B cell (primary cell): ENCODE data around the gene ARAF. TPM values are rescaled to one million over a fixed set of nuclear protein-coding genes. Genes with fewer than 3 reads are reported as not detected.
A peak's percentile ranks its signal among the peaks of the same experiment; 100 is the strongest.

Experiments
- ATAC-seq: fragments of 200-7000 bp; cut with Tn5 transposase; one replicate; pipeline ENCODE4 v1.10.0; 2021; ENCODE audit warnings: low read depth, mild to moderate bottlenecking, moderate number of reproducible peaks, moderate library complexity
- CTCF ChIA-PET: fragments of 350-600 bp; sonication (Branson Sonifier 250); formaldehyde crosslinking; loops from one replicate; lab custom pipeline; 2021; ENCODE audit warnings: antibody characterized with exemption, inconsistent platforms; lab: Charles Lee
- POLR2A ChIA-PET: fragments of 350-600 bp; sonication (Branson Sonifier 250); formaldehyde crosslinking; loops from one replicate; lab custom pipeline; 2021; ENCODE audit warnings: antibody characterized with exemption; lab: Charles Lee
- DNase-seq: peaks from one replicate; pipeline ENCODE4 v3.0.0; 2013
- H2AFZ ChIP-seq: 2 replicates; pipeline ENCODE4 v1.6.1; 2012; ENCODE audit warnings: mild to moderate bottlenecking, low read depth, low read length; ENCODE audit not compliant: insufficient read depth, poor library complexity, severe bottlenecking
- H3K27ac ChIP-seq, 2 donors: 1 replicate in 1 of 2; 2 replicates in 1 of 2; pipeline ENCODE4 v1.5.1; 2012 to 2013; ENCODE audit warnings: low read length in 2 of 2, mild to moderate bottlenecking in 2 of 2, moderate library complexity in 1 of 2
- H3K27me3 ChIP-seq, 4 experiments: fragments of 200-600 bp in 1 of 4; sonication (generic) in 1 of 4; replicated peaks in 1 of 4; 1 replicate in 2 of 4; 2 replicates in 2 of 4; pipeline versions ENCODE4 v1.6.1 to v1.7.0; 2013 to 2016; ENCODE audit warnings: low read length in 3 of 4, mild to moderate bottlenecking in 2 of 4, mixed read lengths in 1 of 4, moderate library complexity in 1 of 4; ENCODE audit not compliant: insufficient read depth in 4 of 4, control insufficient read depth in 3 of 4; ENCODE audit errors: control extremely low read depth in 1 of 4
- H3K36me3 ChIP-seq, 2 experiments: replicated peaks in 1 of 2; 1 replicate in 1 of 2; 2 replicates in 1 of 2; pipeline versions ENCODE4 v1.6.1 to v1.7.1; 2013; ENCODE audit warnings: low read length in 1 of 2; ENCODE audit not compliant: insufficient read depth in 2 of 2, control insufficient read depth in 1 of 2; ENCODE audit errors: control extremely low read depth in 1 of 2, extremely low read depth in 1 of 2
- H3K4me1 ChIP-seq, 2 donors: fragments of 200-600 bp in 1 of 2; sonication (generic) in 1 of 2; 1 replicate in 1 of 2; 2 replicates in 1 of 2; pipeline versions ENCODE4 v1.5.1 to v1.6.1; 2013 to 2017; ENCODE audit warnings: low read length in 2 of 2; ENCODE audit not compliant: control insufficient read depth in 2 of 2, insufficient read depth in 2 of 2
- H3K4me2 ChIP-seq: replicated peaks from 2 replicates; pipeline ENCODE3; 2012; ENCODE audit warnings: mild to moderate bottlenecking, low read depth, low read length; ENCODE audit not compliant: poor library complexity, severe bottlenecking
- H3K4me3 ChIP-seq, 5 experiments: fragments of 200-600 bp in 1 of 5; sonication (generic) in 1 of 5; 1 replicate in 3 of 5; 2 replicates in 2 of 5; pipeline versions ENCODE4 v1.5.1 to v1.7.0; 2011 to 2016; ENCODE audit warnings: low read length in 4 of 5, mild to moderate bottlenecking in 4 of 5, low read depth in 2 of 5, control low read depth in 1 of 5, moderate library complexity in 1 of 5; ENCODE audit not compliant: insufficient read depth in 1 of 5; ENCODE audit errors: control extremely low read depth in 1 of 5, extremely low read depth in 1 of 5
- H3K79me2 ChIP-seq: fragments of 200-600 bp; sonication (generic); one replicate; pipeline ENCODE4 v1.6.0; 2016; ENCODE audit warnings: low read length; ENCODE audit not compliant: control insufficient read depth, insufficient read depth
- H3K9ac ChIP-seq: fragments of 200-600 bp; sonication (generic); 2 replicates; pipeline ENCODE4 v1.6.1; 2017; ENCODE audit warnings: mild to moderate bottlenecking, low read length, moderate library complexity
- H3K9me3 ChIP-seq, 3 donors: one replicate each; pipeline versions ENCODE4 v1.6.1 to v1.7.1; 2013; ENCODE audit warnings: low read length in 2 of 3; ENCODE audit not compliant: control insufficient read depth in 2 of 3, insufficient read depth in 1 of 3; ENCODE audit errors: control extremely low read depth in 1 of 3
- H4K20me1 ChIP-seq: 2 replicates; pipeline ENCODE4 v1.6.0; 2012; ENCODE audit warnings: mild to moderate bottlenecking, low read length; ENCODE audit not compliant: insufficient read depth, control insufficient read depth, poor library complexity, severe bottlenecking
- H3K27ac Mint-ChIP-seq: one replicate; pipeline ENCODE4 v1.8.0; 2021; ENCODE audit warnings: mixed read lengths
- H3K27me3 Mint-ChIP-seq: one replicate; pipeline ENCODE4 v1.8.0; 2021; ENCODE audit warnings: mixed read lengths
- H3K4me1 Mint-ChIP-seq: one replicate; pipeline ENCODE4 v1.8.0; 2021; ENCODE audit warnings: mixed read lengths
- H3K4me3 Mint-ChIP-seq: one replicate; pipeline ENCODE4 v1.8.0; 2021; ENCODE audit warnings: mixed read lengths
- H3K9me3 Mint-ChIP-seq: one replicate; pipeline ENCODE4 v1.8.0; 2022; ENCODE audit warnings: mixed read lengths; ENCODE audit not compliant: insufficient read depth
- CTCF ChIP-seq: fragments of 200-600 bp; IDR thresholded peaks from one replicate; pipeline ENCODE4 v1.8.0; 2022; ENCODE audit warnings: antibody characterized with exemption, mild to moderate bottlenecking
- EZH2 ChIP-seq: IDR thresholded peaks from 2 replicates; pipeline ENCODE4 v1.6.1; 2012; ENCODE audit warnings: borderline replicate concordance, low read depth, mild to moderate bottlenecking, moderate library complexity, low read length; ENCODE audit not compliant: insufficient read depth, poor library complexity, severe bottlenecking
- WGBS: methylation state at CpG from one replicate; pipeline ENCODE4 v1.1.5; 2013; ENCODE audit warnings: missing lambda C conversion rate; ENCODE audit not compliant: insufficient coverage; 5-methylcytosine and 5-hydroxymethylcytosine counted together
- intact Hi-C: fragments of 100-400 bp; cut with micrococcal nuclease; formaldehyde crosslinking; loops from one replicate; pipeline ENCODE4 v1.10.0; 2022
- polyA plus RNA-seq: library from polyadenylated mRNA; depleted of rRNA; stranded (reverse); fragments of >200 nt; gene quantifications from 2 replicates; pipeline ENCODE4 v1.2.3, GENCODE V29; 2012
- total RNA-seq, 2 donors: library from RNA; stranded (reverse); fragments of 120-200 nt in 1 of 2; gene quantifications; 1 replicate in 1 of 2; 2 replicates in 1 of 2; pipeline versions ENCODE4 v1.2.3 to v1.2.4, GENCODE V29; 2013 to 2022

Gene ARAF
- total and polyA plus RNA-seq, 2 donors (not counting 1 experiment from before 2014, with no cell fraction given) = 97.9 to 127 TPM

- TF ChIP-seq EZH2 (no peak), CTCF (no peak)
- ChIA-PET CTCF (no interaction called here), POLR2A (interaction anchor here (0.6 kb wide), 1 partner anchor 1432 kb away, joined by 4 read pairs; no protein-coding TSS in a partner anchor)
- Mint-ChIP-seq H3K4me3 (no peak overlapping the region), H3K27ac (peak overlapping the region; percentile 26), H3K9me3 (no peaks in the 10 kb centered on the region), H3K4me1 (peaks cover 13% of the 10 kb centered on the region), H3K27me3 (no peaks in the 10 kb centered on the region)
- Histone ChIP-seq H3K27me3 (no peaks in the 10 kb centered on the region), H3K4me3 (no peak overlapping the region), H3K4me2 (no peak overlapping the region), H3K4me1 (peaks cover 4 to 10% of the 10 kb centered on the region in 2 donors), H3K36me3 (no peaks in the 10 kb centered on the region), H3K27ac (no peak overlapping the region), H3K79me2 (no peaks in the 10 kb centered on the region), H3K9ac (no peak overlapping the region), H2AFZ (no peak overlapping the region), H4K20me1 (no peaks in the 10 kb centered on the region), H3K9me3 (no peaks in the 10 kb centered on the region)
- 29% methylated on average over 1 of the region's 3 CpGs for WGBS
- ATAC-seq (no peak), DNase-seq (no peak)
- intact Hi-C loops = no loop called here
Observed at GRCh38 chrX:47518144-47518543, 42.9 kb upstream of the ARAF start.

- peak overlapping the region; percentile 71 for H3K4me3 Mint-ChIP-seq
- no peaks in the 10 kb centered on the region for H3K27me3 Mint-ChIP-seq
- ChIA-PET POLR2A (interaction anchor here (0.6 to 1.2 kb wide), 6 partner anchors 33 to 329 kb away, joined by 3 to 5 read pairs (median 3); partner anchors contain the start of gene TIMP1), CTCF (interaction anchor here (0.5 to 4.2 kb wide), 19 partner anchors 9 to 500 kb away, joined by 3 to 38 read pairs (median 5); partner anchors contain the start of gene USP11)
- no peaks in the 10 kb centered on the region for H3K9me3 Mint-ChIP-seq
- intact Hi-C loops = loop anchor here (1.0 to 2.0 kb wide), 4 partner anchors 26 to 330 kb away; partner anchors contain the start of genes UBA1 and ZNF41
- peaks cover 5% of the 10 kb centered on the region for H3K4me1 Mint-ChIP-seq
- TF ChIP-seq EZH2 = no peak
- peak; percentile 78 for TF ChIP-seq CTCF
- peak overlapping the region; percentile 70 for H3K27ac Mint-ChIP-seq
- no peak overlapping the region for H3K27ac ChIP-seq
- DNase-seq (peak; percentile 87), ATAC-seq (peak; percentile 99)
- 1% methylated on average over 23 of the region's 33 CpGs for WGBS
- peak overlapping the region; percentile 61 for H3K9ac ChIP-seq
- H3K79me2 ChIP-seq = no peaks in the 10 kb centered on the region
- no peaks in the 10 kb centered on the region for H3K9me3 ChIP-seq
- peak overlapping the region; percentile 84 for H2AFZ ChIP-seq
- peaks cover 0 to 8% of the 10 kb centered on the region in 2 donors for H3K4me1 ChIP-seq
- H3K4me3 ChIP-seq = peak overlapping the region in 4 of 5 experiments; percentile 51 to 60 (median 57)
- H3K4me2 ChIP-seq = peak overlapping the region; percentile 88
- H3K36me3 ChIP-seq = no peaks in the 10 kb centered on the region
- H3K27me3 ChIP-seq = no peaks in the 10 kb centered on the region
- no peaks in the 10 kb centered on the region for H4K20me1 ChIP-seq
Observed at GRCh38 chrX:47523297-47523696, 37.7 kb upstream of the ARAF start.
